ENCODE results near the gene NEK5. TPM values are rescaled to one million over a fixed set of nuclear protein-coding genes. Genes with fewer than 3 reads are reported as not detected.
A peak's percentile ranks its signal among the peaks of the same experiment; 100 is the strongest.

Gene NEK5
- total and polyA plus RNA-seq, 2 experiments from 2014 or later, result 0.73 to 1.3 TPM

- no peak for TF ChIP-seq EZH2phosphoT487 (IDR thresholded peaks at IDR 0.05; ENCODE audit: unreplicated experiment)
- no peak for TF ChIP-seq NANOG (IDR thresholded peaks at IDR 0.05; ENCODE audit: borderline replicate concordance)
- TF ChIP-seq CTCF (conservative IDR thresholded peaks at IDR 0.05; ENCODE audit: low read depth in 2 of 2), result no peak
- no peak for TF ChIP-seq CREB1 (CRISPR knock-in tag; IDR thresholded peaks at IDR 0.05; ENCODE audit: low read depth)
These were observed 122.9 kb downstream of the NEK5 start (continued) for GRCh38 chr13:52005841-52006522.

- H3K9me3 Mint-ChIP-seq, result peaks cover 4% of the 10 kb centered on the region; the same call in 2 of the 3 replicates
- peaks cover 11% of the 10 kb centered on the region for H3K27me3 ChIP-seq (ENCODE audit: insufficient read depth)
- no peaks in the 10 kb centered on the region for H3K9me2 ChIP-seq (ENCODE audit: insufficient read depth)
- peaks cover 1% of the 10 kb centered on the region for H3K79me2 ChIP-seq (replicated peaks; ENCODE audit: insufficient read depth)
- no peak overlapping the region for H3K27ac ChIP-seq (ENCODE audit: low read depth)
- no peak overlapping the region for H3K4me3 Mint-ChIP-seq
- H3F3A ChIP-seq (replicated peaks; ENCODE audit: low read depth), result no peaks in the 10 kb centered on the region
- no peak for DNase-seq (ENCODE audit: low spot score)
- H3K36me3 ChIP-seq (ENCODE audit: insufficient read depth), result no peaks in the 10 kb centered on the region
- no peak overlapping the region for H3K4me2 ChIP-seq
- TF ChIP-seq CREB1 (CRISPR knock-in tag; IDR thresholded peaks at IDR 0.05; ENCODE audit: low read depth) (no peak), EZH2 (IDR thresholded peaks at IDR 0.05; ENCODE audit: low read depth, unreplicated experiment) (no peak), NANOG (IDR thresholded peaks at IDR 0.05; ENCODE audit: borderline replicate concordance) (no peak), POLR2AphosphoS5 (IDR thresholded peaks at IDR 0.05; ENCODE audit: low read depth) (no peak), CTCF (conservative IDR thresholded peaks at IDR 0.05; ENCODE audit: low read depth in 2 of 2) (no peak)
- H3K4me1 ChIP-seq (ENCODE audit: insufficient read depth), result peaks cover 5% of the 10 kb centered on the region
- no peak overlapping the region for H3K27ac Mint-ChIP-seq
- peaks cover 8% of the 10 kb centered on the region for H3K36me3 Mint-ChIP-seq (ENCODE audit: low read depth)
- ATAC-seq, result no peak
- peaks cover 15% of the 10 kb centered on the region for H3K27me3 Mint-ChIP-seq (ENCODE audit: insufficient read depth, low read depth, poor library complexity)
- 0 out of 2 replicates have a peak, but pooled peaks cover 1% of the 10 kb centered on the region for H4K20me1 ChIP-seq (replicated peaks; ENCODE audit: insufficient read depth)
- no peak overlapping the region for H3K4me3 ChIP-seq
- H2AFZ ChIP-seq, result no peak overlapping the region
- H3K4me1 Mint-ChIP-seq, result peaks cover 21% of the 10 kb centered on the region
These were observed 124.2 kb downstream of the NEK5 start for GRCh38 chr13:52004511-52005170.

- H3K9me3 Mint-ChIP-seq, result peaks cover 4% of the 10 kb centered on the region; the same call in 2 of the 3 replicates
- Histone ChIP-seq H3K4me2 (no peak overlapping the region), H3K9me2 (ENCODE audit: insufficient read depth) (no peaks in the 10 kb centered on the region), H3K27me3 (ENCODE audit: insufficient read depth) (0 out of 2 replicates have a peak, but pooled peaks cover under 1% of the 10 kb centered on the region), H3K79me2 (replicated peaks; ENCODE audit: insufficient read depth) (no peaks in the 10 kb centered on the region; the same call in 1 of the 2 replicates), H2AFZ (no peak overlapping the region), H3K27ac (ENCODE audit: low read depth) (no peak overlapping the region), H3K4me3 (no peak overlapping the region), H3K36me3 (ENCODE audit: insufficient read depth) (no peaks in the 10 kb centered on the region), H4K20me1 (replicated peaks; ENCODE audit: insufficient read depth) (no peaks in the 10 kb centered on the region), H3F3A (replicated peaks; ENCODE audit: low read depth) (no peaks in the 10 kb centered on the region), H3K4me1 (ENCODE audit: insufficient read depth) (peaks cover 16% of the 10 kb centered on the region)
- H3K36me3 Mint-ChIP-seq (ENCODE audit: low read depth), result peaks cover 8% of the 10 kb centered on the region
- no peak overlapping the region for H3K4me3 Mint-ChIP-seq
- H3K4me1 Mint-ChIP-seq, result peaks cover 32% of the 10 kb centered on the region
- peak; percentile 46 for ATAC-seq
- H3K27me3 Mint-ChIP-seq (ENCODE audit: insufficient read depth, low read depth, poor library complexity), result peaks cover 17% of the 10 kb centered on the region
- TF ChIP-seq CTCF (conservative IDR thresholded peaks at IDR 0.05; ENCODE audit: low read depth in 2 of 2) (peak in 1 of 2 experiments; percentile 36; a peak in 3 of 4 replicates), ZNF114 (CRISPR knock-in tag; IDR thresholded peaks at IDR 0.05) (no peak), CREB1 (CRISPR knock-in tag; IDR thresholded peaks at IDR 0.05; ENCODE audit: low read depth) (no peak), STAT1 (IDR thresholded peaks at IDR 0.05; ENCODE audit: unreplicated experiment) (no peak), REST (IDR thresholded peaks at IDR 0.05; ENCODE audit: unreplicated experiment) (no peak), EZH2phosphoT487 (IDR thresholded peaks at IDR 0.05; ENCODE audit: unreplicated experiment) (no peak)
- peak; percentile 48 for DNase-seq (ENCODE audit: low spot score)
- no peak overlapping the region for H3K27ac Mint-ChIP-seq
These were observed 125.3 kb downstream of the NEK5 start for GRCh38 chr13:52003541-52003940.

Measured in GM23338 (cell line).